ENCODE data around the gene RNF181. TPM values are rescaled to one million over a fixed set of nuclear protein-coding genes. Genes with fewer than 3 reads are reported as not detected.

RNF181 gene
- total and polyA plus RNA-seq, 2 of the 8 experiments (the other 6 are each of a cell fraction or from before 2014, with no cell fraction given): 97.2 to 514 TPM

GRCh38 chr2:85583667-85584353, 11.7 kb upstream of the RNF181 start:
- CTCF ChIA-PET (ENCODE audit: partially characterized antibody): interaction anchor here (0.9 to 1.5 kb wide), 2 partner anchors 16 to 33 kb away, joined by 3 to 5 read pairs; no protein-coding TSS in a partner anchor

More at GRCh38 chr2:85583667-85584353, 11.7 kb upstream of the RNF181 start:
- Histone ChIP-seq H3K23me2 (ENCODE audit: low read depth, low read length) (peaks cover 5% of the 10 kb centered on the region; the same call in 1 of the 2 replicates), H3K27ac (ENCODE audit: low read depth, low read length) (no peak overlapping the region), H3K4me3 (ENCODE audit: extremely low read depth in 1 of 4, insufficient read depth in 2 of 4, low read depth in 3 of 4, low read length in 4 of 4) (peak overlapping the region in 3 of 4 experiments; percentile 23 to 64 (median 23); a peak in 5 of 8 replicates), H2BK120ac (replicated peaks; ENCODE audit: low read depth, low read length) (no peak overlapping the region), H3K4me2 (ENCODE audit: insufficient read depth in 1 of 2, low read depth in 2 of 2, low read length in 2 of 2) (peak overlapping the region; percentile 67 to 89), H3K9me3 (ENCODE audit: insufficient read depth in 2 of 2, low read depth in 1 of 2, low read length in 1 of 2) (no peaks in the 10 kb centered on the region), H2AFZ (ENCODE audit: low read length) (no peak overlapping the region), H3K36me3 (ENCODE audit: control insufficient read depth in 2 of 4, insufficient read depth in 4 of 4, low read length in 3 of 4) (no peaks in the 10 kb centered on the region), H2BK5ac (ENCODE audit: low read depth, low read length) (no peak overlapping the region), H3K79me2 (ENCODE audit: control insufficient read depth in 1 of 2, insufficient read depth in 2 of 2, low read length in 2 of 2) (no peaks in the 10 kb centered on the region), H3K79me1 (ENCODE audit: low read depth, low read length) (no peaks in the 10 kb centered on the region; the same call in 1 of the 2 replicates), H3K4ac (replicated peaks; ENCODE audit: insufficient read length, low read depth, low read length) (no peak overlapping the region), H3K18ac (ENCODE audit: extremely low read depth, low read length) (no peak overlapping the region), H4K20me1 (replicated peaks in 1 of 2; ENCODE audit: control insufficient read depth in 1 of 2, insufficient read depth in 2 of 2, low read length in 2 of 2) (no peaks in the 10 kb centered on the region), H2BK20ac (ENCODE audit: low read length) (no peak overlapping the region), H3K23ac (ENCODE audit: insufficient read length) (no peak overlapping the region), H2BK15ac (ENCODE audit: low read length) (no peak overlapping the region), H3K56ac (replicated peaks; ENCODE audit: insufficient read length, low read depth, low read length) (no peak overlapping the region), H2BK12ac (ENCODE audit: low read depth, low read length) (no peak overlapping the region), H4K91ac (replicated peaks; ENCODE audit: insufficient read length, low read length) (no peak overlapping the region), H3K4me1 (replicated peaks in 1 of 4; ENCODE audit: control insufficient read depth in 3 of 4, insufficient read depth in 4 of 4, low read length in 3 of 4) (peaks cover 2 to 19% (median 6%) of the 10 kb centered on the region in 4 experiments; a peak in 6 of 7 replicates), H3K14ac (ENCODE audit: insufficient read length) (no peak overlapping the region), H2AK5ac (ENCODE audit: low read depth, low read length) (no peak overlapping the region), H4K5ac (ENCODE audit: insufficient read length, low read depth, low read length) (no peak overlapping the region), H3K27me3 (replicated peaks in 1 of 4; ENCODE audit: control insufficient read depth in 3 of 4, extremely low read depth in 1 of 4, insufficient read depth in 3 of 4, low read length in 3 of 4) (peaks cover 8 to 34% (median 21%) of the 10 kb centered on the region in 4 experiments; a peak in 6 of 7 replicates), H4K8ac (ENCODE audit: extremely low read depth, insufficient read depth, low read length) (no peak overlapping the region), H3K9ac (replicated peaks in 1 of 4; ENCODE audit: extremely low read depth in 1 of 4, low read depth in 3 of 4, low read length in 3 of 4) (no peak overlapping the region; a peak in 1 of 7 replicates)
- 62% methylated on average over 11 of the region's 16 CpGs; no CpG with 5 or more reads in 1 of the 2 experiments for WGBS, 2 experiments (ENCODE audit: extremely low coverage in 1 of 2, insufficient coverage in 1 of 2, insufficient read length in 1 of 2, insufficient replicate concordance in 2 of 2, low coverage in 1 of 2, low lambda C conversion rate in 2 of 2, missing lambda C conversion rate in 1 of 2)
- TF ChIP-seq POLR2AphosphoS5 (IDR thresholded peaks at IDR 0.05; ENCODE audit: low read depth, low read length) (no peak), KDM1A (IDR thresholded peaks at IDR 0.05; ENCODE audit: borderline replicate concordance, low read length) (peak; percentile 10; the same call in 1 of the 2 replicates), ASH2L (IDR thresholded peaks at IDR 0.05; ENCODE audit: low read length) (peak; percentile 1)
- DNase-seq (ENCODE audit: low read depth in 1 of 2, low spot score in 2 of 2): no peak
- POLR2A ChIA-PET (ENCODE audit: partially characterized antibody): interaction anchor here (0.6 to 2.0 kb wide), 4 partner anchors 9 to 192 kb away, joined by 3 to 15 read pairs (median 6); partner anchors contain the start of genes RNF181 and TMEM150A
- no peak for FAIRE-seq

Measured in H1 (cell line).